Karpas-422 (cell line): Measurements from ENCODE around the gene TNK2. TPM values are rescaled to one million over a fixed set of nuclear protein-coding genes. Genes with fewer than 3 reads are reported as not detected.

Experiments used
- DNase-seq: peaks from one replicate; pipeline ENCODE4 v3.0.0-alpha.2; 2015
- H2AFZ ChIP-seq: fragments of 200-600 bp; sonication (generic); 2 replicates; pipeline ENCODE4 v1.6.1; 2014; ENCODE audit warnings: antibody characterized with exemption, low read length, mixed read lengths
- H3K27ac ChIP-seq: fragments of 200-600 bp; sonication (generic); 2 replicates; pipeline ENCODE4 v1.5.1; 2014; ENCODE audit warnings: mild to moderate bottlenecking, low read length, moderate library complexity
- H3K27me3 ChIP-seq: fragments of 200-600 bp; sonication (generic); 2 replicates; pipeline ENCODE4 v1.6.1; 2014; ENCODE audit warnings: low read length, mixed read lengths
- H3K36me3 ChIP-seq: fragments of 200-600 bp; sonication (generic); 2 replicates; pipeline ENCODE4 v1.6.1; 2014; ENCODE audit warnings: low read length, mixed read lengths; ENCODE audit not compliant: insufficient read depth
- H3K4me1 ChIP-seq: fragments of 200-600 bp; sonication (generic); 2 replicates; pipeline ENCODE4 v1.6.1; 2014; ENCODE audit warnings: mild to moderate bottlenecking, low read length, mixed read lengths
- H3K4me2 ChIP-seq: fragments of 200-600 bp; sonication (generic); 2 replicates; pipeline ENCODE4 v1.6.1; 2014; ENCODE audit warnings: low read length, low read depth, mild to moderate bottlenecking; ENCODE audit not compliant: poor library complexity, severe bottlenecking
- H3K4me3 ChIP-seq: fragments of 200-600 bp; sonication (generic); 2 replicates; pipeline ENCODE4 v1.5.1; 2014; ENCODE audit warnings: mild to moderate bottlenecking, antibody characterized with exemption, low read length, mixed read lengths
- H3K79me2 ChIP-seq: fragments of 200-600 bp; sonication (generic); 2 replicates; pipeline ENCODE4 v1.6.1; 2014; ENCODE audit warnings: mild to moderate bottlenecking, low read length, mixed read lengths
- H3K9ac ChIP-seq: fragments of 200-600 bp; sonication (generic); 2 replicates; pipeline ENCODE4 v1.6.0; 2014; ENCODE audit warnings: low read length
- H3K9me2 ChIP-seq: fragments of 200-600 bp; sonication (generic), shearing (Covaris generic); replicated peaks from 2 replicates; pipeline ENCODE4 v1.6.0; 2014; ENCODE audit warnings: mild to moderate bottlenecking, low read length, moderate library complexity; ENCODE audit not compliant: insufficient read depth
- H3K9me3 ChIP-seq: fragments of 300-700, 200-600 bp; sonication (generic); 2 replicates; pipeline ENCODE4 v1.6.1; 2014; ENCODE audit warnings: low read length, mixed read lengths
- H4K20me1 ChIP-seq: fragments of 200-600 bp; sonication (generic); 2 replicates; pipeline ENCODE4 v1.6.1; 2014; ENCODE audit warnings: mild to moderate bottlenecking, antibody characterized with exemption, low read length, low read depth; ENCODE audit not compliant: insufficient read depth
- total RNA-seq: library from RNA; depleted of rRNA; stranded (reverse); fragments of >200 nt; shearing (Covaris generic); gene quantifications from 2 replicates; pipeline ENCODE4 v1.2.3, GENCODE V29; 2014; ENCODE audit warnings: low replicate concordance

The TNK2 gene
- total RNA-seq, 1 experiment from 2014 or later, result 25.5 TPM

GRCh38 chr3:195893516-195893915 is 14.8 kb downstream of the TNK2 start:
- DNase-seq, result no peak
- Histone ChIP-seq H3K4me1 (peaks cover 31% of the 10 kb centered on the region), H2AFZ (no peak overlapping the region), H3K27me3 (no peaks in the 10 kb centered on the region), H3K9me2 (no peaks in the 10 kb centered on the region), H3K4me3 (no peak overlapping the region; the same call in 1 of the 2 replicates), H3K27ac (no peak overlapping the region), H3K9me3 (no peaks in the 10 kb centered on the region), H3K4me2 (peak overlapping the region; percentile 99), H3K79me2 (peaks cover 28% of the 10 kb centered on the region), H4K20me1 (peaks cover 4% of the 10 kb centered on the region; the same call in 1 of the 2 replicates), H3K9ac (peak overlapping the region; percentile 100), H3K36me3 (no peaks in the 10 kb centered on the region)

DNA sequence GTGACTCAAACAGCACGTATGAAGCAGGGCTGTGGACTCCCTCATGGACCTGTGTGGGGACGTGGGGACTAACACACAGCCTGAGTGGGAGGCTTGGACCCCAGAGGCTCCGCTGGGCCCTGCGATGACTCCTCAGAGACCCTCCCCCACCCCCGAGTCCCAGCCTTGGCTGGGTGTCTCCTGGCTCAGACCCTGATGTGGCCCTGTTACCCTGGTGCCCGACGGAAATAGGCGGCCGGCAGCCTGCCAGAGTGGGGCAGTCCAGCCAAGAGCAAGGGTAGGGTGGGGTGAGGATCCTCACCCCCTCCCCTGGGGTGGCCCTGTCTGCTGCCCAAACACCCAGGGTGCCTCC is 15.3 kb downstream of the TNK2 start:
- Histone ChIP-seq H3K4me1 (peaks cover 31% of the 10 kb centered on the region), H3K36me3 (no peaks in the 10 kb centered on the region), H3K9me3 (no peaks in the 10 kb centered on the region), H2AFZ (no peak overlapping the region), H3K9ac (peak overlapping the region; percentile 100; the same call in 1 of the 2 replicates), H3K4me2 (no peak overlapping the region), H3K27ac (no peak overlapping the region), H3K4me3 (no peak overlapping the region), H3K79me2 (peaks cover 28% of the 10 kb centered on the region), H3K27me3 (no peaks in the 10 kb centered on the region), H4K20me1 (peaks cover 4% of the 10 kb centered on the region; the same call in 1 of the 2 replicates), H3K9me2 (no peaks in the 10 kb centered on the region)
- no peak for DNase-seq

- H3K36me3 ChIP-seq, result no peaks in the 10 kb centered on the region
- peaks cover 28% of the 10 kb centered on the region for H3K79me2 ChIP-seq
- H2AFZ ChIP-seq, result no peak overlapping the region
- no peak overlapping the region for H3K4me3 ChIP-seq
- H3K27me3 ChIP-seq, result no peaks in the 10 kb centered on the region
- DNase-seq, result no peak
- H3K9me3 ChIP-seq, result no peaks in the 10 kb centered on the region
- H3K4me2 ChIP-seq, result no peak overlapping the region
- peaks cover 4% of the 10 kb centered on the region; the same call in 1 of the 2 replicates for H4K20me1 ChIP-seq
- no peak overlapping the region for H3K27ac ChIP-seq
- H3K9me2 ChIP-seq, result no peaks in the 10 kb centered on the region
- H3K4me1 ChIP-seq, result peaks cover 31% of the 10 kb centered on the region
- H3K9ac ChIP-seq, result no peak overlapping the region
These were observed 16.0 kb downstream of the TNK2 start for GRCh38 chr3:195892105-195893043.

DNA sequence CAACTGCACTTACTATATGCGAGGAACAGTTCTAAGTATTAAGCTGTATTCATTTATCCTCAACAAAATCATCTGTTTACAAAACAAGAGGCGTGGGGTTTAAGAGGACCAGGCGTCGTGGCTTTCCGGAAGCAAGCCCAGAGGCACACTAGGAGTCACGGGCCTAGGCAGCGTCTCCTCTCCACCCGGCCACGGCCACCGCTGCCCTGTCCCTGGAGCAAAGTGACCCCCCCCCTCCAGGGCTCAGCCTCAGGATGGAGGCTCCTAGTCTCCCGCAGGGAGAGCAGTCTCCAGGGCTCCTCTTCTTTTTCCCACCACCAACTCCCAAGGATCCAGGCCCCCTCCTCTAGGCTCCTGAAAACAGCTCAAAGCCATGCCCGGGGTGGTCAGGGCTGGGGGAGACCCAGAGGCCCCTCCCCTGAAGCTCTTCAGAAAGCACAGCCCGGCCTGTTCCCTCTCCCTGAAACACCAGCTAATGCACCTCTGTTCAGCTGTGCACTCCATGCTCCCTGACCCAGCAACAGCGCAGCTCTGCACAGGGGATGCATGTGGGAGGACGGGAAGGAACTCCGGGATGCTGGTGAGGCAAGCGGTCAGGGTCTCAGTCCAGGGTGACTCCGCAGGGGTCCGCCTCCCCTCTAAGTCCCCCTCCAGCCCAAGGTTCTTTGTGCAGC is 16.8 kb downstream of the TNK2 start:
- no peaks in the 10 kb centered on the region for H3K9me2 ChIP-seq
- no peak overlapping the region for H3K27ac ChIP-seq
- peaks cover 26% of the 10 kb centered on the region for H3K4me1 ChIP-seq
- no peak overlapping the region for H3K4me2 ChIP-seq
- peaks cover 4% of the 10 kb centered on the region; the same call in 1 of the 2 replicates for H4K20me1 ChIP-seq
- no peaks in the 10 kb centered on the region for H3K36me3 ChIP-seq
- H3K9ac ChIP-seq, result no peak overlapping the region
- H3K79me2 ChIP-seq, result peaks cover 28% of the 10 kb centered on the region
- H3K4me3 ChIP-seq, result no peak overlapping the region
- no peak for DNase-seq
- no peak overlapping the region for H2AFZ ChIP-seq
- H3K27me3 ChIP-seq, result no peaks in the 10 kb centered on the region
- H3K9me3 ChIP-seq, result no peaks in the 10 kb centered on the region

DNA sequence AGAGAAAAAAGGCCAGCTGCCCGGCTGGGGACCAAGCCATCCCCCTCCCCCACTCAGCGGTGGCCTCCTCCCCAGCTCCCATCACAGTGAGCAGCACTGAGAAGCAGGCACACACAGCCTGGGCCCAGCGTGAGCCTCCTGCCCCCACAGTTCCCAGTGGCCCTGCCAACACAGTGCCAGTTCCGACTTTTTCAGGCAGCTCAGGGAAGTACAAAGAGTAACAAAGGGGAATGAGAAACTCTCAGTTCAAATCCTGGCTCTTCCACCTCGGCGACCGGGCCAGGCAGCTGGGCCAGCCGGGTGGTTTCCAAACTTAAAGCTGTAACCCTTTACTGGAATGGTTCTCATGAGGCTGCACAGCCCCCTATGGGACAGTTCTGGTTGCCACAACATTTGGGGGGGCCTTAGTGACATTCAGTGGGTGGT is 18.5 kb downstream of the TNK2 start:
- Histone ChIP-seq H3K9ac (no peak overlapping the region), H3K36me3 (no peaks in the 10 kb centered on the region), H3K27me3 (no peaks in the 10 kb centered on the region), H3K4me2 (no peak overlapping the region), H2AFZ (no peak overlapping the region), H4K20me1 (peaks cover 4% of the 10 kb centered on the region; the same call in 1 of the 2 replicates), H3K27ac (no peak overlapping the region), H3K4me3 (no peak overlapping the region), H3K79me2 (peaks cover 28% of the 10 kb centered on the region), H3K9me3 (no peaks in the 10 kb centered on the region), H3K9me2 (no peaks in the 10 kb centered on the region), H3K4me1 (peaks cover 18% of the 10 kb centered on the region)
- no peak for DNase-seq

DNA sequence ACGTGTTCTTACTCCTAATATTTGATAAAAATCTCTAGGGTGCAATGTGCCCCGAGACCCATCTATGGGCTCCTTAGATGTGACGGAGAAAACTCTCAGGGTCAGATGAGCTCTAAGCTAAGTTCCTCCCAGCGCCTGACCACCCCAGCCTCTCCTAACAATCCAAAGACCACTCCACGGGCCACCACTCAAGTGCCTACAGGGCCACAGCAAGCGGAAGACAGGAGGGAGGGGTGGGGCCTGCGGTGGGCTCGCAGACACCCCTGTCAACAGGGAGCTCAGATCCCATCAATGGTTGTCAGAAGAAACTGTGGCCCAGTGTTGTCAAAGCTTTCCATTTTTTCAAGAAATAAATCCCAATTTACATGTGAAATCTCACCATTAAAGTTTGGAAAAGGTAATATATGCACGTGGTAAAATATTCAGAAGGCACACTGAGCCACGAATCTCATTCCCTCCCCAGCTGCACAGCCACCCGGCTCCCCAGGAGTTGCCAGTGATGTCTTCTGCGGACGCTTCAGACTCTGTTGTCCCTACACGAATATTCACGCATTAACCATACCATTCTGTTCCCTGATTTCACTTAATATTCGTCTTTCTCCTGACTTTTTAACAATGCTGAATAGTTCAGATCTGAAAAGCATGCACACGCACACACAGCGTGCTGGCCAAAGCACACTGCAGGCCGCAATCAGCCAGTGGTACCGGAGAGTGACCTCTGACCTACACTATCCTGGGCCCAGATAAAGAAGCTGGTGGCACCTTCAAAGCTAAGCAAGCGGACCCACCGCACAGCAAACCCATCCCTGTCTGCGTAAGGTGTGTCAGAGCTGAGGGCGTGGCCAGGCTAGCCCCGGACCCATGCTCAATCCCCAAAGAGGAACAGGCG is 19.1 kb downstream of the TNK2 start:
- Histone ChIP-seq H3K9me2 (no peaks in the 10 kb centered on the region), H2AFZ (no peak overlapping the region), H3K9ac (no peak overlapping the region), H3K4me1 (peaks cover 12% of the 10 kb centered on the region), H3K79me2 (peaks cover 25% of the 10 kb centered on the region), H3K4me3 (no peak overlapping the region), H3K27ac (no peak overlapping the region), H3K27me3 (no peaks in the 10 kb centered on the region), H4K20me1 (peaks cover 4% of the 10 kb centered on the region; the same call in 1 of the 2 replicates), H3K36me3 (no peaks in the 10 kb centered on the region), H3K9me3 (no peaks in the 10 kb centered on the region), H3K4me2 (no peak overlapping the region)
- no peak for DNase-seq

GRCh38 chr3:195888311-195888761 is 20.0 kb downstream of the TNK2 start:
- peaks cover 16% of the 10 kb centered on the region for H3K79me2 ChIP-seq
- H3K9me3 ChIP-seq, result no peaks in the 10 kb centered on the region
- H4K20me1 ChIP-seq, result 0 out of 2 replicates have a peak, but pooled peaks cover 4% of the 10 kb centered on the region
- no peak overlapping the region for H3K27ac ChIP-seq
- no peaks in the 10 kb centered on the region for H3K27me3 ChIP-seq
- peaks cover 3% of the 10 kb centered on the region for H3K4me1 ChIP-seq
- H3K36me3 ChIP-seq, result no peaks in the 10 kb centered on the region
- DNase-seq, result no peak
- H3K4me2 ChIP-seq, result no peak overlapping the region
- no peaks in the 10 kb centered on the region for H3K9me2 ChIP-seq
- no peak overlapping the region for H3K9ac ChIP-seq
- no peak overlapping the region for H2AFZ ChIP-seq
- H3K4me3 ChIP-seq, result no peak overlapping the region
